Fibroblast of gingiva (primary cell): Measurements from ENCODE around the gene JAG2.

Source experiments
- DNase-seq: peaks from one replicate; pipeline ENCODE4 v3.0.0-alpha.2; 2011; ENCODE audit warnings: low read depth

The JAG2 gene

DNA sequence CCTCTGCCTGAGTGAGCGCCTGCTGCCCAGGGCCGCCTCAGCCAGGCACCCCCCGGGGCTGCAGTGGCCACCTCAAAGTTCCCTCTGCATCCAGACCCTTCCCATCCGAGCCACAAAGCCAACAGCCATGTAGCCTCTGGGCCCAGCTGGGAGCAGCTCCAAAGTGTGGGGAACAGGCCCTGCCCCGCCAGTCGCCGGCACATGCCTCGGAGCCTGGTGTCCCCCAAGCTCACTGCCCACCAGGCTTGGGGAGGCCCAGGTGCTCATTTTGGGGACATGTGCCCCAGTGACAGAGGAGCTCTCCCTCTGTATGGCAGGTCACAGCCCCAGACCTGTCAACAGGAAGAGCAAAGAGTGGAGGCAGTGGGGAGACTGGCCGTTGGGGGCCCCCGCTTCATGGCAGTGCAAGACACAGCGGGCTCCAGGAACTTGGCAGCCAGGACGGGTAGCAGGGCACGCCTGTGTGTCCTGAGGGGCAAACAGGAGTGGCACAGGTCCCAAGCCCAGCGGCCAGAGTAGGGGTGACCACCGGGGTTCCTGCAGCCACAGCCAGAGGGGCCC is 29.9 kb downstream of the JAG2 start:
- DNase-seq, result no peak

GRCh38 chr14:105138021-105138541 is 30.5 kb downstream of the JAG2 start:
- DNase-seq, result no peak

GRCh38 chr14:105137481-105138020 is 31.0 kb downstream of the JAG2 start:
- no peak for DNase-seq

- DNase-seq, result no peak
Observed at GRCh38 chr14:105136401-105137322, 31.9 kb downstream of the JAG2 start.

DNA sequence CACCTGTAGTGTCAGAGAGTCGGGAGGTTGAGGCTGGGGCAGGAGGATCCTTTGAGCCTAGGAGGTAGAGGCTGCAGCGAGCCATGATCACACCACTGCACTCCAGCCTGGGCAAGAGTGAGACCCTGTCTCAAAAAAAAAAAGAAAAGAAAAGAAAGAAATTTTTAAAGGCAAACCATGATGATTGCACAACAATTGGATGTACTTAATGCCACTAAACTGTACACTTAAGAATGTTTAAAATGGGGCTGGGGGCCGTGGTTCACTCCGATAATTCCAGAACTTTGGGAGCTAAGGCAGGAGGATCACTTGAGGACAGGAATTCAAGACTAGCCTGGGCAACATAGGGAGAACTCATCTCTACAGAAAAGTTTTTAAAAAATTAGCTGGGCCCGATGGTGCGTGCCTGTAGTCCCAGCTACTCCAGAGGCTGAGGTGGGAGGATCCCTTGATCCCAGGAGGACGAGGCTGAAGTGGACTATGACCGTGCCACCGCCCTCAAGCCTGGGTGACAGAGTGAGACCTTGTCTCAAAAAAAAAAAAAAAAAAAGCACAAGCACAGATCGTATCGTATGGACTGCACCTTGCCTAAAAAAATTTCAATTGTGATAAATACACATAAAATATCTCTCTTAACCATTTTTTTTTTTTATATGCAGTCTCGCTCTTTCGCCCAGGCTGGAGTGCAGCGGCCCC is 32.7 kb downstream of the JAG2 start:
- DNase-seq, result no peak

- no peak for DNase-seq
Observed at GRCh38 chr14:105132921-105133654, 35.5 kb downstream of the JAG2 start.

- no peak for DNase-seq
Observed at GRCh38 chr14:105131241-105131640, 37.3 kb downstream of the JAG2 start.

GRCh38 chr14:105128059-105128458 is 40.5 kb downstream of the JAG2 start:
- DNase-seq, result no peak

GRCh38 chr14:105126981-105127329 is 41.6 kb downstream of the JAG2 start:
- no peak for DNase-seq

DNA sequence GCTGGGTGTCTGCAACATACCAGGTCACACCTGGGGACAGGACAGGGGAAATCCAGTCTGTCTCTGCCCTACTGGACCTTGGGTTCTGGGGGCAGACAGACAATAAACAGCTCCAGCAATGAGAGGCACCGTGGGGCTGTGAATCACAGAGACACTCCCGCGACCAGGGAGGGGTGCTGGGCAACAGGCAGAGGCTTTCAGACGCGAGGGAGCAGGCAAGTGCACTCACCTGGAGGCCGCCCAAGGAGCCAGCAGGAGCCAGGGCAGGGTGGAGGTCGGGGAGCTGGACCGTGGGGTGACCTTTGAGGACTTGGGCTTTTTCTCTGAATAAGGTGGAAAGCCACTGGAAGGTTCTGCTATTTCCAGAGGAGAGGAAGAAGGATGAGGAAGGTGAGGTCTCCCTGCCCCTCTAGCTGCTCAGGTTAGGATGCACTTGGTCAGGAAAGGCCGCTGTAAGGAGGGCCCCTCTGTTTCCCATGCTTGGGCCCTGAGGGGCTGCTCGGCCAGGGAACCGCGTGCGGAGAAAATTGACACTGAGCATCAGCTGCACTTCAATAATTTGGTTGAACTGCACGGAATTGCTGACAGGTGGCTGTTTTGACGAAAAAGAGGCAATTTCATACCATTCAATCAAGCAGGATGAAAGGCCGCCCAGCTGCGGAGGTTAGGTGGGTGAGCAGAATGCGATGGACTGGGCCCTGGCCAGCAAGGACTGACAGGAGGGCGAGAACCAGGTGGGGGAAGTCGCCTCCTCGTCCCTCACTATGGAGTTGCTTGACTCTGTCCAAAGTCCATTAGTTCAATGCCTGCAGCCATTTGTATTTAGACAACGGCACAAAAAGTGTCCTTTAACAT is 42.2 kb downstream of the JAG2 start:
- no peak for DNase-seq

DNA sequence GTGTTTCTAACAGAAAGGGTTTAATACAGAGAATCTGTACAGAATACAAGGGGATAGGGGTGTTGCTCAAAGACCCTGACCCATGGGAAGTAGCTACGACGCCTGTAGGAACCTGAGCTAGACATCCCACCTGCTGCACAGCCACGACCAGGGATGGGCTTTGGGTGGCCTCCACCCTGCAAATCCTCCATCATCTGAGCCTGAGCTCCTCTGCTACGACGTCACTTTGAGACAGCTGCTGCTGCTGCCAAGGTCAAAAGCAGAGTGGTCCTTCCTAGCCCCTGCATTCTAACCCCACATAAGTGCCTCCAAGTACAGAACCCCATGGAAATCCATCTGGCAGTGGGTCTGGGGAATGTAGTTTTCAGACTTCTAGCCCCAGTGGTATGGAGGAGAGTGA is 43.8 kb downstream of the JAG2 start:
- no peak for DNase-seq

DNA sequence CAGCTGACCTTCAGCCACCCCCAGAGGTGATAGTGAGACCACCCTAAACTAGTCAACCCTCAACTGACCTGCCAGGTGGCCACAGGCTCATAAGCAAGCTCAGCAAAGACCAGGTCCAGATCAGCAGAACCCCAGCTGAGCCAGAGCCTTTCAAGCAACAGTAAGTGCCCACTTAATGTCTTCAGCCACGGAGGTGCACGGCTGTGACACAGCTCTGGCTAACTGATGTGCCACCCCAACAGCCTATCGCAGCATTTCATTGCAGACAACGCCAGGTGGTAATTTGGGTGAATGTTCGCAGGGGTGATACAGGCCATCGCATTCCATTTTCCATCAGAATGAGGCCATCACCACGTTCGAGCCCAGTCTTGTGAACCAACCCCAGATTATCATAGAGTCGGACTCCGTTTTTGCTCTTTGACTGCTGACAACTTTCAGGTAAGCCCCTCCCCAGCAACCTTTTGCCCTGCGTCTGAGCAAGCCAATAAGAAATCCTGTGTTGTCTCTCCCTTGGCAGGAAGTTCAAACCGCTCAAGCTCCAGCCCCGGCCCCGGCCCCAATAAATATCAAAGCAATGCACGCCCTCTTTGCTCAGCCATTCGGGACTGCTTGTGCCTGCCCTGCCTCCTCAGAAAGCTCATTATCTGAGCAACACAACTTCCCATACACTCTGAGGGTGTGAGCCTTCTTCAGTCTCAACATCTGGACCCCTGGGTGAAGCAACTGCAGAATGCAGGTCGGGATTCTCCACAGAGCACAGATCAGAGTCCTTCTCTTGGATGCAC is 44.4 kb downstream of the JAG2 start:
- no peak for DNase-seq

DNA sequence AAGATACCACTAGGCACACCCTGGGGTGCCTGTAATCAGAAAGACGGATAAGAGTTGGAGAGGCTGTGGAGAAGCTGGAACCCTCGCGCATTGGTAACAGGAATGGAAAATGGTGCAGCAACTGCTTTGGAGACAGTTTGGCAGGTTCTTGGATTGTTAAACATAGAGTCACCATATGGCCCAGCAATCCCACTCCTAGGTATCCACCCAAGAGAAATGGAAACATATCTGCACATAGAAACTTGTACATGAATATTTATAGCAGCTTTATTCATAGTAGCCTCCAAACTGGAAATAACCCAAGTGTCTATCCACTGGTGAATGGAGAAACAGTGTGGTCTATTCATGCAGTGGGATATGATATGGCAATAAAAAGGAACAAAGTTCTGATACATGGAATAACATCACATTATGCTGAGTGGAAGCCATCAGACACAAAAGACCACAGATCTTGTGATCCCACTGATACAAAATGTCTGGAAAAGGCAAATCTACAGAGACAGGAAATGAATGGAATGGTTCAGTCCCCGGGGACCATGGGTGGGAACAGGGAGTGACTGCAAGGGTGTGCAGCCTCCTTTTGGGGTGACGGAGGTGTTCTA is 45.4 kb downstream of the JAG2 start:
- no peak for DNase-seq

DNA sequence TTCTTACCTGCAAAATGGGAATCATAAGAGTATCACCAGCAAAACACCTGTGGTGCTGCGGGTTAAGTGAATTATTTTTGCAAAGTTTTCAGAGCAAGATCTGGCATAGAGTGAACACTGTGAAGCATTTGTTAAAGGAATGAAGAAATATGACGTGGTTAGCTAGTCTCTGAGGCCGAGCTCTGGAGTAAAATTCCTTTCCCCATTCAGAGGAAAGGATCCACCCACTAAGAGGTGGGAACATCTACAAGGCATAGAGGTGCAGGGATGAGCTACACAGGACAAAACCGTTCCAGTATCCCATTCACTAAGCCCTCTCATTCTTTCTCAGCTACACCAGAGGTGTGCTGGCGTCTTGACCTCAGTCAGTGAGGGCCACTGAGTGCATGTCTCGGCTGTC is 48.5 kb downstream of the JAG2 start:
- DNase-seq, result no peak

GRCh38 chr14:105119408-105120025 is 49.1 kb downstream of the JAG2 start:
- DNase-seq, result no peak

- no peak for DNase-seq
Observed at GRCh38 chr14:105118646-105119407, 49.7 kb downstream of the JAG2 start.

DNA sequence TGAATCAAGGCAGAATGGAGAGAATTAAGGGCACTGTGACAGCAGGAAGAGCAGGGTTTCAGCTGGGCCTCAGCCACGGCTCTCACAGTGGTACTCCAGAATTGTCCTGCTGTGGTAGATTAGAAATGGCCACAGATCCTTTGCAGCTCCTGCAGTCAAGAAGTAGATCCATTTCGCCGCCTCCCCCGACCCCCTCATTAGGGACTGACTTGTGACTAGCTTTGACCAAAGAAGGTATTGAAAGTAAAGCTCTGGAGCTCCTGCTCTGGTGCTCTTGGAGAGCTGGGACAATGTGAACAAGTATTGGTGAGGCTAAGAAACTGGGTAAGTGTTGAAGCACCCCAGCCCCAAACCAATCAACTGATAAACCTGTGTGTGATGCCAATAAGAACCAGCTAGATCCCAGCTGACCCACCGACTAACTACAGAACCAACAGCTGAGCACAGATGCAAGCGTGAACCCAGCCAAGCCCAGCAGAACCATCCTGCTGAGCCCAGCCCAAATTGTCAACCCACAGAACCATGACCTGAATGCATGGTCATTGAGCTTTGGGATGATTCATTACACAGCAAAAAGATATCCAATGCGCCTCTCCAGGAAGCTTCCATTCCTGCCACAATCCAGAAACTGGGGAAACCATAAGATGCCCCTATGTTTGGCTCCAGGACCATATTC is 50.7 kb downstream of the JAG2 start:
- no peak for DNase-seq

GRCh38 chr14:105117257-105117646 is 51.3 kb downstream of the JAG2 start:
- DNase-seq, result no peak
